K562 (cell line): ENCODE data around the gene DOCK8. TPM values are rescaled to one million over a fixed set of nuclear protein-coding genes. Genes with fewer than 3 reads are reported as not detected.

Experiments used
- ATAC-seq: fragments of 200-7000 bp; cut with Tn5 transposase; 3 replicates; pipeline ENCODE4 v1.9.1; 2020; ENCODE audit warnings: moderate library complexity
- BruUV-seq: library from RNA; stranded (reverse); fragments of 400-500 nt; replicated peaks from 2 replicates; lab custom pipeline; 2021; lab: Mats Ljungman, UMichigan
- CTCF ChIA-PET: fragments of 300-600 bp; formaldehyde crosslinking; extraction: SDS; loops from one replicate; lab custom pipeline; 2021; ENCODE audit warnings: low intra/inter-chr PET ratio; lab: Yijun Ruan, JAX
- POLR2A ChIA-PET: fragments of 300-600, 350-650 bp; sonication (Branson Sonifier 250); formaldehyde crosslinking; extraction: SDS; loops from one replicate; lab custom pipeline; 2021; ENCODE audit warnings: antibody characterized with exemption, inconsistent platforms; lab: Yijun Ruan, JAX
- DNase-seq, 4 experiments: peaks; one replicate each; pipeline versions ENCODE4 v3.0.0 to v3.0.0-alpha.2; 2011 to 2018; ENCODE audit warnings: low spot score in 3 of 4, mixed read lengths in 3 of 4; ENCODE audit errors: extremely low read depth in 1 of 4
- FAIRE-seq: peaks from 2 replicates; lab custom pipeline; 2011; peaks lifted over from hg19 to GRCh38; lab: Jason Lieb, UNC
- H2AFZ ChIP-seq: 2 replicates; pipeline ENCODE4 v1.6.0; 2011; ENCODE audit warnings: low read depth, low read length, control low read depth, inconsistent platforms
- H3K27ac ChIP-seq: fragments of 200-600 bp; 3 replicates; pipeline ENCODE4 v1.8.0; 2011; ENCODE audit warnings: low read depth, mild to moderate bottlenecking, control low read depth, inconsistent platforms, low read length, moderate library complexity, mixed read lengths; ENCODE audit errors: extremely low read depth
- H3K27me3 ChIP-seq, 2 experiments: fragments of 300-600 bp in 1 of 2; 2 replicates in 1 of 2; 3 replicates in 1 of 2; pipeline versions ENCODE4 v1.6.0 to v1.8.0; 2011; ENCODE audit warnings: inconsistent platforms in 2 of 2, low read length in 2 of 2, mild to moderate bottlenecking in 1 of 2, mixed read lengths in 1 of 2, moderate library complexity in 1 of 2; ENCODE audit not compliant: control insufficient read depth in 2 of 2, insufficient read depth in 2 of 2
- H3K36me3 ChIP-seq: fragments of 300-600 bp; 3 replicates; pipeline ENCODE4 v1.8.0; 2011; ENCODE audit warnings: mild to moderate bottlenecking, low read length, inconsistent platforms; ENCODE audit not compliant: control insufficient read depth, insufficient read depth
- H3K4me1 ChIP-seq, 2 experiments: fragments of 200-600 bp in 1 of 2; replicated peaks in 1 of 2; 2 replicates in 1 of 2; 3 replicates in 1 of 2; pipeline versions ENCODE4 v1.5.1 to v1.8.0; 2011; ENCODE audit warnings: inconsistent platforms in 2 of 2, low read length in 2 of 2, mild to moderate bottlenecking in 1 of 2, mixed read lengths in 1 of 2, moderate library complexity in 1 of 2; ENCODE audit not compliant: control insufficient read depth in 2 of 2, insufficient read depth in 2 of 2
- H3K4me2 ChIP-seq: 2 replicates; pipeline ENCODE4 v1.6.1; 2011; ENCODE audit warnings: low read length, control low read depth, inconsistent platforms, mixed read lengths; ENCODE audit not compliant: insufficient read depth
- H3K4me3 ChIP-seq: fragments of 200-600 bp; sonication (generic), shearing (Covaris generic); 2 replicates; pipeline ENCODE4 v1.5.1; 2016; ENCODE audit warnings: control low read depth, inconsistent platforms
- H3K79me2 ChIP-seq: fragments of 200-600 bp; 3 replicates; pipeline ENCODE4 v1.8.0; 2011; ENCODE audit warnings: low read length, inconsistent platforms; ENCODE audit not compliant: control insufficient read depth, insufficient read depth
- H3K9ac ChIP-seq, 2 experiments: 2 replicates each; pipeline versions ENCODE4 v1.6.0 to v1.6.1; 2011; ENCODE audit warnings: low read depth in 2 of 2, low read length in 2 of 2, control low read depth in 1 of 2, inconsistent platforms in 1 of 2, mild to moderate bottlenecking in 1 of 2, mixed read lengths in 1 of 2; ENCODE audit not compliant: insufficient read depth in 1 of 2
- H3K9me1 ChIP-seq: one replicate; pipeline ENCODE4 v1.6.0; 2011; ENCODE audit warnings: inconsistent platforms, mild to moderate bottlenecking, low read length, moderate library complexity; ENCODE audit not compliant: control insufficient read depth, insufficient read depth
- H3K9me3 ChIP-seq: replicated peaks from 2 replicates; pipeline ENCODE4 v1.5.1; 2011; ENCODE audit warnings: low read depth, low read length, inconsistent platforms; ENCODE audit not compliant: control insufficient read depth, insufficient read depth
- H4K20me1 ChIP-seq: replicated peaks from 2 replicates; pipeline ENCODE4 v1.6.1; 2011; ENCODE audit warnings: low read length, inconsistent platforms, mixed read lengths; ENCODE audit not compliant: control insufficient read depth, insufficient read depth
- CCNT2 ChIP-seq: IDR thresholded peaks from 2 replicates; pipeline ENCODE4 v1.6.1; 2011; ENCODE audit warnings: borderline replicate concordance, low read depth, mild to moderate bottlenecking, moderate library complexity, mixed read lengths, low read length; ENCODE audit not compliant: insufficient read length; ENCODE audit errors: extremely low read depth
- CTCFL ChIP-seq: IDR thresholded peaks from 2 replicates; pipeline ENCODE4 v1.6.1; 2011; ENCODE audit warnings: borderline replicate concordance, low read depth, mild to moderate bottlenecking, moderate library complexity, low read length; ENCODE audit not compliant: insufficient read depth, poor library complexity, severe bottlenecking
- CXXC5 ChIP-seq: fragments of 250-450 bp; sonication (Bioruptor Pico); IDR thresholded peaks from 2 replicates; pipeline ENCODE4 v1.8.0; 2022; ENCODE audit warnings: inconsistent platforms, mild to moderate bottlenecking, moderate library complexity
- E2F6 ChIP-seq, 2 experiments: IDR thresholded peaks; 2 replicates each; pipeline ENCODE4 v1.6.1; 2011; ENCODE audit warnings: borderline replicate concordance in 1 of 2, control low read depth in 1 of 2, low read depth in 1 of 2, low read length in 1 of 2, mild to moderate bottlenecking in 1 of 2, mixed read lengths in 1 of 2, moderate library complexity in 1 of 2; ENCODE audit not compliant: insufficient read depth in 1 of 2, insufficient read length in 1 of 2, poor library complexity in 1 of 2, severe bottlenecking in 1 of 2; ENCODE audit errors: extremely low read depth in 1 of 2
- ILF3 ChIP-seq: fragments of 450-650 bp; IDR thresholded peaks from 2 replicates; pipeline ENCODE4 v1.6.1; 2018; ENCODE audit warnings: antibody characterized with exemption, mild to moderate bottlenecking, moderate library complexity, borderline replicate concordance
- PHF8 ChIP-seq: fragments of 200-600 bp; sonication (generic); IDR thresholded peaks from 2 replicates; pipeline ENCODE4 v1.6.1; 2012; ENCODE audit warnings: mixed run types, mild to moderate bottlenecking, inconsistent platforms, low read length, moderate library complexity, borderline replicate concordance
- RCOR1 ChIP-seq, 2 experiments: IDR thresholded peaks; 2 replicates each; pipeline ENCODE4 v1.6.1; 2012; ENCODE audit warnings: low read depth in 2 of 2, low read length in 2 of 2, borderline replicate concordance in 1 of 2, improper control_type of control experiment in 1 of 2
- SIN3B ChIP-seq: fragments of 450-650 bp; IDR thresholded peaks from 2 replicates; pipeline ENCODE4 v1.6.1; 2017; ENCODE audit warnings: low read depth, mild to moderate bottlenecking, moderate library complexity
- TRIM24 ChIP-seq, 2 experiments: fragments of 450-650 bp; IDR thresholded peaks; 2 replicates each; pipeline ENCODE4 v1.6.1; 2016
- ZNF592 ChIP-seq: fragments of 450-650 bp; IDR thresholded peaks from 2 replicates; pipeline ENCODE4 v1.6.1; 2017; ENCODE audit warnings: antibody characterized with exemption, mild to moderate bottlenecking
- WGBS: fragments of 100-300 bp; shearing (Covaris generic); methylation state at CpG from one replicate; pipeline ENCODE4 v1.1.6; 2016; ENCODE audit warnings: low coverage, mixed read lengths; ENCODE audit not compliant: insufficient coverage; ENCODE audit errors: missing lambda C conversion rate; 5-methylcytosine and 5-hydroxymethylcytosine counted together
- in situ Hi-C: fragments of 300-500 bp; cut with MboI; formaldehyde crosslinking; loops from 4 replicates; pipeline ENCODE4 v1.15.0; 2018; ENCODE audit warnings: inconsistent platforms, mixed read lengths
- intact Hi-C: fragments of 100-400 bp; cut with micrococcal nuclease; formaldehyde crosslinking; loops from 2 replicates; pipeline ENCODE4 v1.14.2; 2022
- polyA plus RNA-seq, 8 experiments: library from polyadenylated mRNA; depleted of rRNA in 4 of 8; stranded (reverse) in 5 of 8; unstranded in 3 of 8; fragments of >200 nt; fragmentation: Nextera tagmentation in 2 of 8; fragmentation: Illumina TruSeq in 1 of 8; extraction: Ambion mirVana in 2 of 8; extraction: Trizol in 1 of 8; gene quantifications; 2 replicates each; pipeline versions ENCODE4 v1.2.1 to v1.2.3, GENCODE V29; 2011 to 2014; ENCODE audit warnings: inconsistent platforms in 1 of 8, missing spikeins in 1 of 8
- total RNA-seq, 7 experiments: library from RNA; depleted of rRNA in 6 of 7; stranded (reverse); fragments of >200 nt in 6 of 7; fragmentation: Illumina TruSeq in 2 of 7; extraction: Trizol in 2 of 7; gene quantifications; 2 replicates each; pipeline versions ENCODE4 v1.2.1 to v1.2.3, GENCODE V29; 2011 to 2021; ENCODE audit warnings: low replicate concordance in 1 of 7

Gene DOCK8
- total and polyA plus RNA-seq, 9 of the 15 experiments (the other 6 are each of a cell fraction or from before 2014, with no cell fraction given) = 14.4 to 53.8 (median 25.1) TPM

GRCh38 chr9:503881-504852, 289.5 kb downstream of the DOCK8 start, which contains the start of gene KANK1:
KANK1 (plus strand) TSS chr9:504695.
- ChIA-PET POLR2A (interaction anchor here (1.0 kb wide), 1 partner anchor 34 kb away, joined by 4 read pairs; no protein-coding TSS in a partner anchor), CTCF (interaction anchor here (0.6 kb wide), 1 partner anchor 25 kb away, joined by 4 read pairs; no protein-coding TSS in a partner anchor)
- H3K4me1 ChIP-seq = peaks cover 3 to 20% of the 10 kb centered on the region in 2 experiments; a peak in 3 of 5 replicates
- 2% methylated on average over 29 of the region's 119 CpGs for WGBS
- FAIRE-seq (no peak), DNase-seq (peak; percentile 73 to 85 (median 83)), ATAC-seq (peak; percentile 95)
- H3K4me3 ChIP-seq = peak within 1 kb of the TSS; percentile 59
- peaks cover 5 to 16% of the 10 kb centered on the region in 2 experiments; a peak in 4 of 5 replicates for H3K27me3 ChIP-seq
- peak within 1 kb of the TSS; percentile 82 for H3K4me2 ChIP-seq
- H3K27ac ChIP-seq = no peak within 1 kb of the TSS
- H2AFZ ChIP-seq = peak within 1 kb of the TSS; percentile 94
- H3K36me3 ChIP-seq = no peaks in the 10 kb centered on the region
- no peaks in the 10 kb centered on the region for H3K79me2 ChIP-seq
- no peaks in the 10 kb centered on the region for H3K9me3 ChIP-seq
- in situ Hi-C loops (no loop called here), intact Hi-C loops (no loop called here)
- no peaks in the 10 kb centered on the region for H4K20me1 ChIP-seq
- H3K9me1 ChIP-seq = no peaks in the 10 kb centered on the region
- no TSS peak for BruUV-seq
- H3K9ac ChIP-seq = peak within 1 kb of the TSS; percentile 38 to 91; a peak in 3 of 4 replicates
- TF ChIP-seq RCOR1 (IDR thresholded peaks at IDR 0.05; ENCODE audit: borderline replicate concordance in 1 of 2, low read depth in 2 of 2, low read length in 2 of 2) = 0 out of 4 replicates have a peak, but pooled peaks of 1 of the 2 experiments have one; percentile 7
- peak; percentile 26; the same call in 1 of the 2 replicates for TF ChIP-seq SIN3B
- TF ChIP-seq PHF8 = peak; percentile 52; the same call in 1 of the 2 replicates
- peak; percentile 52 to 81 for TF ChIP-seq E2F6 (IDR thresholded peaks at IDR 0.05; ENCODE audit: borderline replicate concordance in 1 of 2, extremely low read depth in 1 of 2, insufficient read depth in 1 of 2, insufficient read length in 1 of 2, low read depth in 1 of 2, low read length in 1 of 2, poor library complexity in 1 of 2, severe bottlenecking in 1 of 2)
- TF ChIP-seq ILF3 = no peak
- peak; percentile 40; the same call in 1 of the 2 replicates for TF ChIP-seq ZNF592
- peak; percentile 78 for TF ChIP-seq CXXC5 (CRISPR knock-in tag)
- peak; percentile 96 for TF ChIP-seq CTCFL
- TF ChIP-seq CCNT2 = peak; percentile 44
- TF ChIP-seq TRIM24 (IDR thresholded peaks at IDR 0.05) = peak in 1 of 2 experiments; percentile 11; a peak in 1 of 4 replicates
